ENCODE results near the gene MX1.
"Not testable (repeated sequence)": the region's sequence is repeated elsewhere in the genome, so short reads cannot be mapped to it uniquely, and the experiment has no call there.

MX1 gene

GRCh38 chr21:41423305-41423636, 2.8 kb upstream of the MX1 start:
- H3K27ac ChIP-seq (ENCODE audit: low read length); H3K9me3 ChIP-seq (ENCODE audit: control insufficient read depth, low read depth, low read length); H3K9ac ChIP-seq (ENCODE audit: low read length); H3K36me3 ChIP-seq (ENCODE audit: control insufficient read depth, low read depth, low read length); H3K4me3 ChIP-seq (ENCODE audit: low read length): not testable (repeated sequence)
- Histone ChIP-seq H3K27me3 (ENCODE audit: control insufficient read depth, insufficient read depth, low read length) (peaks cover 56% of the 10 kb centered on the region), H3K4me1 (ENCODE audit: control insufficient read depth, low read depth, low read length) (peaks cover 12% of the 10 kb centered on the region)

DNA sequence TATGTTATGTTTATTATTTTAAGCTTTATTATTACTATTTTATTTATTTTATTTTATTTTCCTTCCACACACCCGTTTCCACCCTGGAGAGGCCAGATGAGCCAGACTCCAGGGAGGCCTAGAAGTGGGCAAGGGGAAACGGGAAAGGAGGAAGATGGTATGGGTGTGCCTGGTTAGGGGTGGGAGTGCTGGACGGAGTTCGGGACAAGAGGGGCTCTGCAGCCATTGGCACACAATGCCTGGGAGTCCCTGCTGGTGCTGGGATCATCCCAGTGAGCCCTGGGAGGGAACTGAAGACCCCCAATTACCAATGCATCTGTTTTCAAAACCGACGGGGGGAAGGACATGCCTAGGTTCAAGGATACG, 468 bp upstream of the MX1 start:
- Histone ChIP-seq H3K27ac (ENCODE audit: low read length) (no peak overlapping the region), H3K36me3 (ENCODE audit: control insufficient read depth, low read depth, low read length) (no peaks in the 10 kb centered on the region), H3K4me3 (ENCODE audit: low read length) (peak overlapping the region; percentile 64), H3K4me1 (ENCODE audit: control insufficient read depth, low read depth, low read length) (peaks cover 5% of the 10 kb centered on the region), H3K9ac (ENCODE audit: low read length) (no peak overlapping the region), H3K27me3 (ENCODE audit: control insufficient read depth, insufficient read depth, low read length) (peaks cover 55% of the 10 kb centered on the region), H3K9me3 (ENCODE audit: control insufficient read depth, low read depth, low read length) (no peaks in the 10 kb centered on the region)

DNA sequence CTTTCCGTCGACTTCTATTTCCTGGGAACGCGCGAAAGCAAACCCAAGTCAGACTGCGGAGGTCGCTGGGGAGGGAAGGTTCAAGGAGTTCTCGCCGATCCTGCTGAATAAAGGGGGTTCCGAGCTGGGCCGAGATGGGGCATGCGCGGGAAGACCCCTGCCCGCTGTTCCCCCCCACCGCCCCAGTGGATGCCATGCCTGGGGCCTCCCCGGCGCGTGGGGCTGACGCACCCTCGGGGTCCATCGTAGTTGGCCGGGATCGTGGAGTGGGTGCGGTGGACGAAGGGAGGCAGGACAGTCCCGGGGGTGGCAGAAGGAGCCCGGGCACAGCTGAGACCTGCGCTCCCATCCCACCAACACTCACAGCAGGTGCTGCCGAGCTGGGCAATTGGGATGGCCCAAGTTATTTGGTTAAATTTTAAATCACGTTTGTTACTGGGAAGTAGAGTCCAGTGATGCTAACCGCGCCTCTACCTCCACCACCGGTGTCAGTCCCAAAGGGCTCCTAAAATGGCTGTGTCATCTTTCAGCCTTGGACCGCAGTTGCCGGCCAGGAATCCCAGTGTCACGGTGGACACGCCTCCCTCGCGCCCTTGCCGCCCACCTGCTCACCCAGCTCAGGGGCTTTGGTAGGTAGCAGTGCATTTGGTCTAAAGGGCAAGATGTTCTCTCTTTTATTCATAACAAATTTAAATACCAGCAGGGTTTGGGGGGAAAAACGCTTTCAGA, 801 bp downstream of the MX1 start:
- Histone ChIP-seq H3K27ac (ENCODE audit: low read length) (no peak overlapping the region), H3K9me3 (ENCODE audit: control insufficient read depth, low read depth, low read length) (no peaks in the 10 kb centered on the region), H3K4me3 (ENCODE audit: low read length) (peak overlapping the region; percentile 64), H3K36me3 (ENCODE audit: control insufficient read depth, low read depth, low read length) (no peaks in the 10 kb centered on the region), H3K4me1 (ENCODE audit: control insufficient read depth, low read depth, low read length) (peaks cover 5% of the 10 kb centered on the region), H3K27me3 (ENCODE audit: control insufficient read depth, insufficient read depth, low read length) (peaks cover 55% of the 10 kb centered on the region), H3K9ac (ENCODE audit: low read length) (no peak overlapping the region)

DNA sequence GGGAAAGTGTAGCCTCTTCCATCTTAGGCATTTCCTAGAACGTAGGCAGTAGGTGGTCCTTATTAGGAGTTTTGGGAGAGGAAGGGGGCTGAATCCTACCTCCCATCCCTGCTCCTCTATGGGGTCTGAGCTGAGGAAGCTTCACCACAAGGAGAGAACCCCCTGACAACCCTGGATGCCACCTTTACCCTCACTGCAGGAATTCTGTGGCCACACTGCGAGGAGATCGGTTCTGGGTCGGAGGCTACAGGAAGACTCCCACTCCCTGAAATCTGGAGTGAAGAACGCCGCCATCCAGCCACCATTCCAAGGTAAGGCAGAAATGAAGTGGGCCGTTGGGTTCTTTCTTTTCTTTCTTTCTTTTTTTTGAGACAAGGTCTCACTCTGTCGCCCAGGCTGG, 1.5 kb downstream of the MX1 start:
- Histone ChIP-seq H3K4me3 (ENCODE audit: low read length) (no peak overlapping the region), H3K36me3 (ENCODE audit: control insufficient read depth, low read depth, low read length) (no peaks in the 10 kb centered on the region), H3K9me3 (ENCODE audit: control insufficient read depth, low read depth, low read length) (no peaks in the 10 kb centered on the region), H3K4me1 (ENCODE audit: control insufficient read depth, low read depth, low read length) (peaks cover 5% of the 10 kb centered on the region), H3K27ac (ENCODE audit: low read length) (no peak overlapping the region), H3K9ac (ENCODE audit: low read length) (no peak overlapping the region), H3K27me3 (ENCODE audit: control insufficient read depth, insufficient read depth, low read length) (peaks cover 52% of the 10 kb centered on the region)

- H3K9me3 ChIP-seq (ENCODE audit: control insufficient read depth, low read depth, low read length) = no peaks in the 10 kb centered on the region
- peaks cover 49% of the 10 kb centered on the region for H3K27me3 ChIP-seq (ENCODE audit: control insufficient read depth, insufficient read depth, low read length)
- no peak overlapping the region for H3K27ac ChIP-seq (ENCODE audit: low read length)
- no peaks in the 10 kb centered on the region for H3K36me3 ChIP-seq (ENCODE audit: control insufficient read depth, low read depth, low read length)
- H3K4me1 ChIP-seq (ENCODE audit: control insufficient read depth, low read depth, low read length) = peaks cover 11% of the 10 kb centered on the region
- H3K4me3 ChIP-seq (ENCODE audit: low read length) = no peak overlapping the region
- no peak overlapping the region for H3K9ac ChIP-seq (ENCODE audit: low read length)
These were observed 2.3 kb downstream of the MX1 start for GRCh38 chr21:41428311-41428710.

- Histone ChIP-seq H3K9me3 (ENCODE audit: control insufficient read depth, low read depth, low read length) (no peaks in the 10 kb centered on the region), H3K27me3 (ENCODE audit: control insufficient read depth, insufficient read depth, low read length) (peaks cover 49% of the 10 kb centered on the region), H3K4me1 (ENCODE audit: control insufficient read depth, low read depth, low read length) (peaks cover 11% of the 10 kb centered on the region), H3K9ac (ENCODE audit: low read length) (no peak overlapping the region), H3K36me3 (ENCODE audit: control insufficient read depth, low read depth, low read length) (no peaks in the 10 kb centered on the region), H3K4me3 (ENCODE audit: low read length) (no peak overlapping the region), H3K27ac (ENCODE audit: low read length) (no peak overlapping the region)
These were observed 2.8 kb downstream of the MX1 start for GRCh38 chr21:41428847-41429246.

DNA sequence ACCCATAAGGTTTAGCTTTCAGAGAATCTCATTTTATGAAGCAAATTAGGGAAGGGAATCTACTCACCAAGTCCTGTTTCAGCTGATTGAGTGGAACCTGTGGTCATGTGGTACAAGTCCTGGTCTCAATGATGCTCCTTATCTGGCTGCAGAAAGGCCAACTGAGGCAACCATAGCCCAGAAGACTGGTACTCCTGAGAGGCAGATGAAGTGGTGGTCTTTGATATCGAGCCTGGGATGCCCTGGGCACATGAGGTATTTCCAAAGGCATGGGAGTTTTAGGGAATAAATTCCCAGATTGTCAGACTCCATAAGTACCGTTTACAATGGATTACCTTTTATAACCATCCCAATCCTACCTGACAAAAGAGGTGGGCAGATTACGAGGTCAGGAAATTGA, 3.3 kb downstream of the MX1 start:
- Histone ChIP-seq H3K4me1 (ENCODE audit: control insufficient read depth, low read depth, low read length) (peaks cover 11% of the 10 kb centered on the region), H3K9me3 (ENCODE audit: control insufficient read depth, low read depth, low read length) (no peaks in the 10 kb centered on the region), H3K4me3 (ENCODE audit: low read length) (no peak overlapping the region), H3K9ac (ENCODE audit: low read length) (no peak overlapping the region), H3K27me3 (ENCODE audit: control insufficient read depth, insufficient read depth, low read length) (peaks cover 44% of the 10 kb centered on the region), H3K27ac (ENCODE audit: low read length) (no peak overlapping the region), H3K36me3 (ENCODE audit: control insufficient read depth, low read depth, low read length) (no peaks in the 10 kb centered on the region)

GRCh38 chr21:41429925-41430491, 4.0 kb downstream of the MX1 start:
- H3K9me3 ChIP-seq (ENCODE audit: control insufficient read depth, low read depth, low read length) = no peaks in the 10 kb centered on the region
- peaks cover 37% of the 10 kb centered on the region for H3K27me3 ChIP-seq (ENCODE audit: control insufficient read depth, insufficient read depth, low read length)
- H3K9ac ChIP-seq (ENCODE audit: low read length) = no peak overlapping the region
- no peak overlapping the region for H3K27ac ChIP-seq (ENCODE audit: low read length)
- H3K4me1 ChIP-seq (ENCODE audit: control insufficient read depth, low read depth, low read length) = peaks cover 11% of the 10 kb centered on the region
- H3K4me3 ChIP-seq (ENCODE audit: low read length) = no peak overlapping the region
- no peaks in the 10 kb centered on the region for H3K36me3 ChIP-seq (ENCODE audit: control insufficient read depth, low read depth, low read length)

- H3K9ac ChIP-seq (ENCODE audit: low read length) = no peak overlapping the region
- no peak overlapping the region for H3K27ac ChIP-seq (ENCODE audit: low read length)
- H3K4me1 ChIP-seq (ENCODE audit: control insufficient read depth, low read depth, low read length) = peaks cover 11% of the 10 kb centered on the region
- no peaks in the 10 kb centered on the region for H3K9me3 ChIP-seq (ENCODE audit: control insufficient read depth, low read depth, low read length)
- H3K36me3 ChIP-seq (ENCODE audit: control insufficient read depth, low read depth, low read length) = no peaks in the 10 kb centered on the region
- no peak overlapping the region for H3K4me3 ChIP-seq (ENCODE audit: low read length)
- H3K27me3 ChIP-seq (ENCODE audit: control insufficient read depth, insufficient read depth, low read length) = peaks cover 18% of the 10 kb centered on the region
These were observed 5.9 kb downstream of the MX1 start for GRCh38 chr21:41431788-41432548.

- no peak overlapping the region for H3K9ac ChIP-seq (ENCODE audit: low read length)
- no peak overlapping the region for H3K4me3 ChIP-seq (ENCODE audit: low read length)
- peaks cover 9% of the 10 kb centered on the region for H3K27me3 ChIP-seq (ENCODE audit: control insufficient read depth, insufficient read depth, low read length)
- H3K36me3 ChIP-seq (ENCODE audit: control insufficient read depth, low read depth, low read length) = no peaks in the 10 kb centered on the region
- peaks cover 6% of the 10 kb centered on the region for H3K4me1 ChIP-seq (ENCODE audit: control insufficient read depth, low read depth, low read length)
- no peak overlapping the region for H3K27ac ChIP-seq (ENCODE audit: low read length)
- H3K9me3 ChIP-seq (ENCODE audit: control insufficient read depth, low read depth, low read length) = no peaks in the 10 kb centered on the region
These were observed 6.8 kb downstream of the MX1 start for GRCh38 chr21:41432562-41433460.

GRCh38 chr21:41433566-41433965, 7.5 kb downstream of the MX1 start:
- Histone ChIP-seq H3K4me1 (ENCODE audit: control insufficient read depth, low read depth, low read length) (peaks cover 6% of the 10 kb centered on the region), H3K4me3 (ENCODE audit: low read length) (no peak overlapping the region), H3K27ac (ENCODE audit: low read length) (no peak overlapping the region), H3K9ac (ENCODE audit: low read length) (no peak overlapping the region), H3K36me3 (ENCODE audit: control insufficient read depth, low read depth, low read length) (no peaks in the 10 kb centered on the region), H3K9me3 (ENCODE audit: control insufficient read depth, low read depth, low read length) (no peaks in the 10 kb centered on the region), H3K27me3 (ENCODE audit: control insufficient read depth, insufficient read depth, low read length) (peaks cover 4% of the 10 kb centered on the region)

All from iPS-18a (cell line).